TTC549 (cell line): ENCODE data around the gene KDM3A.

Experiments
- FAIRE-seq: peaks from 2 replicates; lab custom pipeline; 2012; peaks lifted over from hg19 to GRCh38; lab: Jason Lieb, UNC

Gene KDM3A, protein sequence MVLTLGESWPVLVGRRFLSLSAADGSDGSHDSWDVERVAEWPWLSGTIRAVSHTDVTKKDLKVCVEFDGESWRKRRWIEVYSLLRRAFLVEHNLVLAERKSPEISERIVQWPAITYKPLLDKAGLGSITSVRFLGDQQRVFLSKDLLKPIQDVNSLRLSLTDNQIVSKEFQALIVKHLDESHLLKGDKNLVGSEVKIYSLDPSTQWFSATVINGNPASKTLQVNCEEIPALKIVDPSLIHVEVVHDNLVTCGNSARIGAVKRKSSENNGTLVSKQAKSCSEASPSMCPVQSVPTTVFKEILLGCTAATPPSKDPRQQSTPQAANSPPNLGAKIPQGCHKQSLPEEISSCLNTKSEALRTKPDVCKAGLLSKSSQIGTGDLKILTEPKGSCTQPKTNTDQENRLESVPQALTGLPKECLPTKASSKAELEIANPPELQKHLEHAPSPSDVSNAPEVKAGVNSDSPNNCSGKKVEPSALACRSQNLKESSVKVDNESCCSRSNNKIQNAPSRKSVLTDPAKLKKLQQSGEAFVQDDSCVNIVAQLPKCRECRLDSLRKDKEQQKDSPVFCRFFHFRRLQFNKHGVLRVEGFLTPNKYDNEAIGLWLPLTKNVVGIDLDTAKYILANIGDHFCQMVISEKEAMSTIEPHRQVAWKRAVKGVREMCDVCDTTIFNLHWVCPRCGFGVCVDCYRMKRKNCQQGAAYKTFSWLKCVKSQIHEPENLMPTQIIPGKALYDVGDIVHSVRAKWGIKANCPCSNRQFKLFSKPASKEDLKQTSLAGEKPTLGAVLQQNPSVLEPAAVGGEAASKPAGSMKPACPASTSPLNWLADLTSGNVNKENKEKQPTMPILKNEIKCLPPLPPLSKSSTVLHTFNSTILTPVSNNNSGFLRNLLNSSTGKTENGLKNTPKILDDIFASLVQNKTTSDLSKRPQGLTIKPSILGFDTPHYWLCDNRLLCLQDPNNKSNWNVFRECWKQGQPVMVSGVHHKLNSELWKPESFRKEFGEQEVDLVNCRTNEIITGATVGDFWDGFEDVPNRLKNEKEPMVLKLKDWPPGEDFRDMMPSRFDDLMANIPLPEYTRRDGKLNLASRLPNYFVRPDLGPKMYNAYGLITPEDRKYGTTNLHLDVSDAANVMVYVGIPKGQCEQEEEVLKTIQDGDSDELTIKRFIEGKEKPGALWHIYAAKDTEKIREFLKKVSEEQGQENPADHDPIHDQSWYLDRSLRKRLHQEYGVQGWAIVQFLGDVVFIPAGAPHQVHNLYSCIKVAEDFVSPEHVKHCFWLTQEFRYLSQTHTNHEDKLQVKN (N-terminal part only)

DNA sequence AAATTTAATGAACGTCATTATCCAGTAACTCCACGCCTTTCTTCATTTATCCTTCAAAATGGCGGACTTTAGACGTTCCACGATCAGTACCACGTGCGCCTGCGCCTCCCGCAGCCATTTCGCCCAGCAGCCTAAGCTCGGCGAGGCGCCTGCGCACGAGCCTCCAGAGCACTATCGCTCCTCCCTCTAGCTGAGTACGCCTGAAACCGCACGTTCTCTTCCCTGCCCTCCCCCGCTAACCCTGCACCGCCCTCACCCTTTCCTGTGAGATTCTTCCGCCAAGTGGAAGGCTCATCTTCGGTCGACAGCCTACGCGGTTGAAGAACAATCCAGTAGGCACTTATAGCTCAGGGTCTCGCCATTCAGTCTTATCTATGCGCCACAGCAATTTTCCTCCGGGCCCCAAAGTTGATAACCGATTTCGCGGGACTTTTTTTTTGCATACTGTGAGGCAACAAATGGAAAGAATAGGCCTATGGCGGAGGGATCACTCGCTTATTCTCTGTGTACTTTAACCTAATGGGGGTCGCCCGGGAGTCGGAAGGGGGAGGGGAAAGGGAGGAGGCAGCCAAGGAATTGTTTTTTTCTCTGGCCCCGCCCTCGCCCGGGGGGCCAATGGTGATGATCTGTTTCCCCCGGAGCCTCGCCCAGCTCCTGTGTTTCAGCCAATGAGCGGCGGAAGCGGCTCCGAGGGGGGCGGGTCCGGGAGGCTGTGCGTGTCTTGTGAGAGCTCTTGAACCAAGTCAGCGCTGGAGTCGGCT lies at the start of gene KDM3A:
KDM3A (plus strand) TSS at position 741 of the 761 bp plus-strand sequence. CDS start 677 bp downstream, outside the sequence.
- peak; percentile 98 for FAIRE-seq

DNA sequence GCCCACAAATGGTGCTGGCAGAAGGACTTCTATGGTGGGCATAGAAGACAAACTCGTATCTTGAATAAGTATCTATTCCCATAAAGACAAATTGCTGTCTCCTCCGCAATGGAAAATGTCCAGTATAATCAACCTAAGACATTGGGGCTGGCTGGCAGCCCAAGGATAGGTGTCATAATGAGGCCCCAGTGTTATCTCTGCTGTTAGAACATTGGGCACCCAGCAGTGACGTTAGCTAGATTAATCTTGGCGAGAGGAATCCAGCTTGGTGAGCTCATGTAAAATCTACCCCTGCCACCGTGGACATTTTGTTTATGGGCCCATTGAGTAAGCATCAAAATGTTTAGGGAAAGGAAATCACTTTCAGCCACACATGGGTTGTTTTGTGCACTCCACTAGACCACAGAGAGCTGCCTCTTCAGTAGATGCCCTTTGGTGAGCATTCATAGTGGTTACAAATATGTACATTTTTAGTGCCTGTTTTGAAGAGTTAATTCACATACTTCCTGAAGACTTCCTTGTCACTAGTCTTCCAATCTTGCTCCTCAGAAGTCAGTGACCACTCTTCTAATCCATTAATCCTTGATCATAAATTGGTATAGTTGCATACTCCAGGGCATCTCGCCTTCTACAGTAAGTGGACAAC lies 48.2 kb upstream of the KDM3A start:
- no peak for FAIRE-seq

DNA sequence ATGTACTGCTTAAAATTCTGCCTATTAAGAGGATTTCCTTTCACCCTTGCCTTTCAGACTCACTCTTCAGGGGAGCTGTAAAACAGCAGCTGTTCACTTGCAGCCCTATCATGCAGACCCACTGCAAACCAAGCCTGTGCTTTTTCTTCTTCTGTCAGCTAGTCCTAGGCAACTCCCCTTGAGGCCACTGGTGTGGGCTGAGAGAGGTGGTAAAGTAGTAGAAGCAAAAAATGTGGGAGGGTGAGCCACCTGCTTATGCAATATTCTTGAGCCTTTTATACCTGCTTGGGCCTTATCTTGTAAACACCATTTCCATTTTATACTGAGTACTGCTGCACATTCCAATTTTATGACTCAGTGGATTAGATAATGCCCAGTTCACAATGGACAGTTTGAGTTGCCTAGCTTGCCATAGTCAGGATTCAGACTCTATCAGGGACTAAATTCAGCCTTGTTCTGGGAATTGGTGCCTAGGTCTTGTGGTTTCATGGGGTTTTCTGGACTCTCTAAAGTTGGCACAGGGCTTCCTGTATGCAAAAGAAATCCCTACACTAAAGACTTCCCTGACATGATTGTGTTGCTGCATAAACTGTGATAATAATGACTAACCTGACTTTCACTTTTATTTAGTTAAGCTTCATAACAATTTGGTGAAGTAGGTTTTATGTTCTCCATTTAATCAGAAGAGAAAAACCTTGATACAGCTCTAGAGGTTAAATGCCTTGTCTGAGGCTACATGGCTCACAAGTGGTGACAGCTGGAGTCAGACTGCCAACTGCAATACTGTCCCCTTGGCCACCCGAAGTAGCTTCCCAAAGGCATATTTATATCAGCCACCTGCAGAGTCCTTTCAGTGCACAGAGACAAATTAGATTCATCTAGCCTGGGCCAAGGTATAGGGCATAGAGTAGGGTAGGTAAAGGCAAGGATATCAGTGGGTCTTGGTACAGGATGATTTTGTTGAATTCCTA lies 47.4 kb upstream of the KDM3A start:
- no peak for FAIRE-seq

DNA sequence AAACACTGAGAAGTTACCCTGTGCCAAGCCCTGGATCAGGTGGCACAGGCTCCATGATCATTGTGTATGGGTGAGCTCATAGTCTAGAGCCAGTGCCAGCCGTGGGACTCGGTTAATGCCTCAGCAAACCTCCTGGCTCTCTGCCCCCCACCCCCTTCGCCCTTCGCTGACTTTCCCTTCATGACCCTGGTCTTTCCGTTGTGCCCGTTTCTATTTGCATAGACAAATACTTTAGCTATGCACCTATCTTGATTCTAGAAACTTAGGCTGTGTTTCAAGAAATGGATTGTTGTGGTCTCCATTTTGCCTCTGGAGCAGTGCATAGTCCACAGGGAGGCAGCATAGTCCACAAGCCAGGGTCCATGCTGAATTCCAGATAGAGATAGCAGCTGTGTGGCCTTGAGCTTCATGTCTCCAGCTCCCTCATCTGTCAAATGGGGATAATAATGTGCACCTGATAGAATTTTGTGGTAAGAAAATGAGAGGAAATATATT lies 44.8 kb upstream of the KDM3A start:
- FAIRE-seq = no peak

DNA sequence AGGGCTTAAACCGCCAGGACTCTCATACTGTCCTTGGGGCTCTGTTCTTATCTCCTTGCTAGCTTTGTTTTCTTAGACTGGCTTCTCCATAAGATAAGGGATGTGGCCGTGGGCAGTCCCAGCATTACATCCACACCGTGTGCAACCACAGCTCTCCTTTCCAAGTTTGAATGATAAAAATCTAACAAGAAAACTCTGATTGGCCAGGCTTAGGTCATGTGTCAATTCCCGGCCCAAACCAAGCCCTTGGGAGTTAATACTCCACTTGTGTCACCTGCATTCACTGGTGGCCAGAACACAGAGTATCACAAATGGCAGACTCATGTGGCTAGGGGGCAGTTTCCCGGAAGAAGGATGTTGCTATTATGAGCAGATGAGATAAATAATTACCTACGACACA lies 43.2 kb upstream of the KDM3A start:
- no peak for FAIRE-seq

DNA sequence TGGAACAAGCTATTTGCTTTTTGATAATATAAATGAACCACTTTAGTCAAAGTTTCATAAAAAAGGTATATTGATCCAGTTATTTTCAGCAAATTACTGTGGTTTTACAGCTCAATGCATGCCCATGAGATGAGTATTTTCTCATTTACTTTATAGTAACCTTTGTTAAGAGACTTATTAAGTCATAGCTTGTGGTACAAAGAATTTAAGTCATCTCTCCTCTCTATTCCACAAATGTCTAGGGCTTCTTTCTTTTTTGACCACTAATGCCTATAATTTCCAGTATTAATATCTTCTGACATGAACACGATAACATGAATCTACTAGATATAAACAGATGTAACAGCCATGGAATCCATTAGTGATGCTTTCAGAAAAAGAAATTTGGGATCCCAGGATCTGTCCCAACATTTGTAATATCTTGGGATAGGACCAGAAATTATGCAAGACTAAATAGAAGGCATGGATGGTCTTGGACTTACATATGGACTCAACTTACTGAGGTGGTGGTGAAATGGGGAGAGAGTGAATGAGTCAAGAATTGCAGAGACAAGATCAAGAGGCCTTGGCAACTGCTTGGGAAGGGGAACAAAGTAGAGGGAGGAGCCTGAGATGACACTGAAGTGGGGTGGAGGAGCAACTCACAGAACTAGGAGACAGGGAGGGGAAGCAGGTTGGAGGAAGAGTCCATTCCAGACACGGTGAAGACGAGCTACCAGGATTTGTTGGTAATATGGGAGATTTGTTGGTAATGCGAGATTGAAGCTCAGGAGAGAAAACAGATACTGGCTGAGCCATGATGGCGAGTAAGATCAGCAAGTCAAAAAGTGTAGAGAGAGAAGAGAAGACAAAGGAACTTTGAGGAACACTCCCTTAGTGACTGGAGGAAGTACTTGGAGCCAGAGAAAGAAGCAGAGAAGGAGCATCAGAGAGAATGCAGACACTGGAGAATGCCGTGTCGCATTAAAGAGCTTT lies 42.4 kb upstream of the KDM3A start:
- FAIRE-seq = no peak

DNA sequence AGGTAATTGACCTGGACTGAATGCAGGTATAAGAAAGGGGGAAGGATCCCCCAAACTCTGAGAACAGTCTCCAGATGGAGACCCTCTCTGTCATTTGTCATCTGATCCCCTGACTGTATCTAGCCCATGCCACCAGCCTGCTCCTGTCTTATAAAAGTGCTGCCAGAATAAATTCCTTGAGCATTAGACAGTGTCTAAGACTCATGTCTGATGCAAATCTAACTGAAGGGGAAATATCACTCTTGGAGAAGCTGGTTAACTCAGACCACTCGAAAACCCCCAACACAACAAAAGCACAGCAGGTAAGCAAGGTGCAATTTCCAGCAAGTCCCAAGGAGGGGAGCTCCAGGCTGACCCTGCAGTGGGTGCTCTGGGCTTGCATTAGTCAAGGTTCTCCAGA lies 40.9 kb upstream of the KDM3A start:
- FAIRE-seq = no peak

DNA sequence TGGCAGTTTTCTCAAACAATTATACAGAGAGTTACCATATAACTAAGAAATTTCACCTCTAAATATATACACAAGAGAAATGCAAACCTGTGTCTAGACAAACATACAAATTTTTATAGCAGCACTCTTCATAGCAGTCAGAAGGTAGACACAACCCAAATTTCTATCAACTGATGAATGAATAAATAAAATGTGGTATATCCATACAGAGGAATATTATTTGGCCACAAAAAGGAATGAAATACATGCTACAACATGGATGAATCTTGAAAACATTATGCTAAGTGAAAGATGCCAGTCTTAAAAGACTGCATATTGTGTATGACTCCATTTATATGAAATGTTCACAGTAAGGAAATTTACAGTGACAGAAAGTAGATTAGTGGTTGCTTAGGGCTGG lies 30.6 kb upstream of the KDM3A start:
- FAIRE-seq = no peak

DNA sequence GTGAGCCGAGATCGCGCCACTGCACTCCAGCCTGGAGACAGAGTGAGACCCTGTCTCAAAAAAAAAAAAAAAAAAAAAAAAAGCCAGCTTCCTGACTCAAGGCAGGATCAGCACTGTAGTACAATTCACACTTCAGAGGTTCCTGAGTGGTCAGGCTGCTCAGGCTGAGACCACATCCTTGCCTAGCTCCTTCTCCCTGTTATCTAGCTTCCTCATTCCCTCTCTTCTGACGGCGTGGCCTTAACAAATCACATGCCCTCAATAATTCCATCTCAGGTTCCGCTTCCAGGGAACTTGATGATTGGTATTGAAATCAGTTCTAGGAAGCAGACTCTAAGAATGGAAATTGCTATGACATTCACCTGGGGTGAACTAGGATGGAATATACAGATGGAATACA lies 29.8 kb upstream of the KDM3A start:
- no peak for FAIRE-seq

DNA sequence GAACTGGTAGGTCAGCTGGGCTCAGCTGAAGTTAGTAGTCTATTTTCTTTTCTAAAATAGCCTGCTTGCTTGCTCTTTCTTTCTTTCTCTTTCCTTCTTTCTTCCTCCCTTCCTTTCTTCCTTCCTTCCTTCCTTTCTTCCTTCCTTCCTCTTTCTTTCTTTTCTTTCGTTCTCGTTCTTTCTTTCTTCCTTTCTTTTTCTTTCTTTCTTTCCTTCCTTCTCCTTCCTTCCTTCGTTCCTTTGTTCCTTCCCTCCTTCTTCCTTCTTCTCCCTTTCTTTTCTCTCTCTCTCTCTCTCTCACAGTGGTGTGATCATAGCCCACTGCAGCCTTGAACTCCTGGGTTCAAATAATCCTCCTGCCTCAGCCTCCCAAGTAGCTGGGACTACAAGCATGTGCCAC lies 29.2 kb upstream of the KDM3A start:
- FAIRE-seq = no peak

DNA sequence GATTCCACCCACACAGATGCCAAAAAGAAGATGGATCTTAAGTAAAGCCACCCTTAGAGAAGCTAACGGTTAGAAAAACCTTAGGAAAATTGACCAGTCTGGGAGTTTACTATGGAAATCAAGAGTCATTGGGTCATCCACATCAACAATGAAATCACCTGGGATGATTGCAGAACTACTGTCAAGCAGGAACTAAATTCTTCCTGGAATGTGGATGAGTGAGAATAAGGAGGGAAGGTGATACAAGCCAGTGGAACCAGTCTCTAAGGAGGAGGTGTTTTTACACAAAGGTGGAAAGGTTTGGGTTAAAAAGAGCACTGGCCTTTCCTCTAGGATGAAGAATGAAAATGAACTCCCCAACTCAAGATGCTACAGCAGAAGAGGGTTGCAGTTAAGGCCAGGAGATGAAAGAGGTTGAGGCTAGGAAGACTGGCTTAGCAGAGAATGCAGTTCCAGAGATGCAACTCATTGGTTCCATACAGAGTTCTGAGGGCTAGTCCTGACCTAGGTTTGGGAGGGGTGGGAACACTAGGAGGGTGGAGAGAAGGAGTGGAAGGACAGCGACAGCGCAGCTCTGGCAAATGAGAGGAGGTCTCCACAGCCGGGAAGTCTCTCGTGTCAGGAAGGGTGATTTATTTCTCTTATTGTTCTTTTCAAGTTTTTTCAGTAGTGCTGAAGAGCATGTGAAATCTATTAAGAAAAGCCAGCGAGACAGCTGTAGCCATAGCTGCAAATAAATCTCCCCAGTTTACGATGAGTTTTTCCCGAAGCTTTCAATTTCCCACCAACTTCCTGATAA lies 27.7 kb upstream of the KDM3A start:
- no peak for FAIRE-seq

DNA sequence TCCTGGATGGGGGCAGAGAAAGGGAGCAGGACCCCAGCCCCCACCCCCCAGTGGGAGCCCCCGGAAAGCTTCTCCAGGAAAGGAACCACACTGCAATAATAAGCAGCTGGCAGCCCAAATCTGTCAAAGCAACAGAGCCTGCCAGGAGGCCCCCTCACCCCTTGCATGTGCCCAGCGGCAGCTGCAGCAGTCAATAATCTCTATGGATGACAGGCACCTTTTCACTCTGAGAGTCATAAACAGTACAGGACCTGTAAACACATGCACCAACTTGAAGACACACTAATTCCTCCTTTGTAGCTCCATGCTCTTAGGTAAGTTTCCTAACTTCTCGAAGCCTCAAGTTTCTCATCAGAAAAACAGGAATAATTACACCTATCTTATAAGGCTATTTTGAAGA lies 26.2 kb upstream of the KDM3A start:
- FAIRE-seq = no peak

DNA sequence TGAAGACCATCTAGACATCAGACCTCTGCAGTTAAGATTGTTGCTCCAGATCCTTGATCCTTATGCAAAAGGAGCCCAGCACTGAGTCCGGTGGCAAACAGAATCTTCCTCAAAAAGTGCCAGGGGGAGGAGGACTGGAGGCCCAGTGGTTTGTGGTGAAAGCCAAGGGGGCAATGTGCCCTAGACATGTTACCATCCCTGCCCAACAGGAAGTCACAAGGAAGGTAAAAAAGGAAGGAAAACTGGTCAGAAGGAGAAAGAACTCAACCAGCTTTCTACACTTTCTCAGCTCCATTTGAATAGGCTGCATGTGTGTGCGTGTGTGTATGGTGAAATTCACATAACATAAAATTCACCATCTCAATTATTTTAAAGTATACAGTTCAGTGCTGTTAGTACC lies 25.0 kb upstream of the KDM3A start:
- no peak for FAIRE-seq

DNA sequence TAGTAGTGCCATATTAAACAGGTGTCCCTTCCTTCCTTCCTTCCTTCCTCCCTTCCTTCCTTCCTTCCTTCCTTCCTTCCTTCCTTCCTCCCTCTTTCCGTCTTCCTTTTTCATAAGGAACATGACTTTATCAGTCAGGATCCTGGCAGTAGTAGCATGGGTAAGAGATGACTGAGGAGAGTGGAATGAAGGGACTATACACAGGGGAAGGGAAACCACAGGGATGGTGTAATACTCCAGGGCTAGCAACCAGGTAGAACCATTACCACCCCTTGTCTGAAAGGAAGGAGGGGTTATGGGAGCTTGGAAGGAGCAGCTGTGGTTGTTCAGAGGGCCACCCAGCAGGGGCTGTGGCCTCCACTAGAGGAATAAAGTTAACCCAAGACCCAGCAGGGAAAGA lies 23.2 kb upstream of the KDM3A start:
- FAIRE-seq = no peak

DNA sequence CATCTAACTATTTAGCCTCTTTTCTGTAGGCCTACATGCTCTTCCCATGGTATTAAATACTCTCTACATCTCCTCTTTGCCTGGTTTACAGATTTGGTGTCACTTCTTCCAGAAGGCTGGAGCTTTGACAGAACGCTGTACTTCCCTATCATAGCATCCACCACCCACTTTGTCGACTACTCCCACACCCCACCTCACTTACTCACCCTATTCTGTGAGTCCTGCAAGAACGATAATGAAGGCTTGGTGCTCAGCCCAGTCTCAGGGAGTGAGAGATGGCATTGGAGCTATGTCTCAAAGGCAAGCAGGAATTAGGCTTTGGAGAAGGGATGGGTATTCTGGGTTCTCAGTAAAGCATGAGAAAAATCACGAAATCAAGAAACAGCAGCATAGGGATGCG lies 20.3 kb upstream of the KDM3A start:
- no peak for FAIRE-seq

DNA sequence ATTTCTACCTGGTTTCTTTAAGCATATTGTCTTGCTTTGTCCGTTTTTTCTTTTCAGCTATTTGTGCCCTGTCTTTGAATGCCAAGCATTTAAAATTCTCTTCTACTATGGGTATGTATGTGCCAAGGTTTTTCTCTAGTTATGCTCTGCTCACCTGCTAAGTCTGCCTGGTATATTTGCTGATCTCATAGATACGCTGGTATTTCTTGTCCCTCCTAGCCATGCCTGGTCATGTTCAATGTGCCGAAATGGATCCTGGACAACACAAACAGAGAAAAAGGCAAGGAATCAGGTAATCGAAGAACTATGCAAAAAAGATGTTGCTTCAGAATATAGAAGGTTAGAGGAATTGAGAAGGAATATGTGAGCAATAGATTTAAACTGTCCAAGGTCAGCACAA lies 14.9 kb upstream of the KDM3A start:
- FAIRE-seq = no peak

DNA sequence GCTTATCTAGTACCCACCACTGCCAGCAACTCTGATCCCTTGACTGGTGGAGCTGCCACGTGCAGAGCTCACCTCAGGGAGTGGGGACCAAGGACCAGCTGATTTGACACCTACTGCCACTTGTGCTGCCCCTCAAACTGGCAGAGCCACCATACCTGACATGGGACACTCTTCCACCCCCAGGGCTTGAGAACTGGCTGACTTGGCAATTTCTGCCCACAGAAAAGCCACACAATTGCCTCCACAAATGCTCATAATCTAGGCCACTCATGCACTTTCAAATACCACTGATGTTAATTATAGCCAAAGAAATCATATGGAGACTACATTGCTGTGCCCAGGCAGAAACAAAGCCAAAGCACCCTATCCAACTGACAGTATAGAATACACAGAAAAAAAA lies 11.8 kb upstream of the KDM3A start:
- FAIRE-seq = no peak

DNA sequence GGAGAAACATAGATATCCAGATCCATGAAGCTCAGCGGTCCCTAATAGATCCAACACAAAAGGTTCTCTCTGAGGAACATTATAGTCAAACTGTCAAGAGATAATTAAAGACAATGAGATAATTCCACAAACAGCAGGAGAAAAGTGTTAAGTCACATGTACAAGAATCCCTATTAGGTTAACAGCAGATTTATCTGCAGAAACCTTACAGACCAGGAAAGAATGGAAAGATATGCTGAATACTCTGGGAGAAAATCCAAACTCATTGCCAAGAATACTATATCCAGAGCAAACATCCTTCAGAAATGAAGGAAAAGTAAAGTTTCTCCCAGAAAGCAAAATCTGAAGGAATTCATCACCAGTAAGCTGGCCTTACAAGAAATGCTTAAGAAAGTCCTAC lies 10.8 kb upstream of the KDM3A start:
- no peak for FAIRE-seq
